Stimulated activated effector memory CD8-positive, alpha-beta T cell treated with anti-CD3 and anti-CD28 coated beads, Interleukin-12 subunit alpha, Interleukin-12 subunit beta, amount 100 ng/mL, for 72 hours (primary cell): Measurements from ENCODE around the gene LRRC74B.

Experiments
- ATAC-seq: fragments of 150-1000 bp; cut with Tn5 transposase; 2 replicates; pipeline ENCODE4 v1.10.0; 2021
- DNase-seq, 2 donors: peaks; one replicate each; pipeline ENCODE4 v3.0.0; 2021 to 2022; ENCODE audit warnings: low spot score in 2 of 2
- H3K27ac Mint-ChIP-seq: one replicate; pipeline ENCODE4 v1.8.0; 2022; ENCODE audit warnings: mild to moderate bottlenecking, mixed read lengths
- H3K36me3 Mint-ChIP-seq: one replicate; pipeline ENCODE4 v1.8.0; 2022; ENCODE audit warnings: mild to moderate bottlenecking, mixed read lengths
- H3K4me1 Mint-ChIP-seq: one replicate; pipeline ENCODE4 v1.8.0; 2022; ENCODE audit warnings: mixed read lengths
- H3K4me3 Mint-ChIP-seq: one replicate; pipeline ENCODE4 v1.8.0; 2022; ENCODE audit warnings: mild to moderate bottlenecking, mixed read lengths
- H3K9me3 Mint-ChIP-seq: one replicate; pipeline ENCODE4 v1.8.0; 2022; ENCODE audit warnings: mixed read lengths

LRRC74B gene

DNA sequence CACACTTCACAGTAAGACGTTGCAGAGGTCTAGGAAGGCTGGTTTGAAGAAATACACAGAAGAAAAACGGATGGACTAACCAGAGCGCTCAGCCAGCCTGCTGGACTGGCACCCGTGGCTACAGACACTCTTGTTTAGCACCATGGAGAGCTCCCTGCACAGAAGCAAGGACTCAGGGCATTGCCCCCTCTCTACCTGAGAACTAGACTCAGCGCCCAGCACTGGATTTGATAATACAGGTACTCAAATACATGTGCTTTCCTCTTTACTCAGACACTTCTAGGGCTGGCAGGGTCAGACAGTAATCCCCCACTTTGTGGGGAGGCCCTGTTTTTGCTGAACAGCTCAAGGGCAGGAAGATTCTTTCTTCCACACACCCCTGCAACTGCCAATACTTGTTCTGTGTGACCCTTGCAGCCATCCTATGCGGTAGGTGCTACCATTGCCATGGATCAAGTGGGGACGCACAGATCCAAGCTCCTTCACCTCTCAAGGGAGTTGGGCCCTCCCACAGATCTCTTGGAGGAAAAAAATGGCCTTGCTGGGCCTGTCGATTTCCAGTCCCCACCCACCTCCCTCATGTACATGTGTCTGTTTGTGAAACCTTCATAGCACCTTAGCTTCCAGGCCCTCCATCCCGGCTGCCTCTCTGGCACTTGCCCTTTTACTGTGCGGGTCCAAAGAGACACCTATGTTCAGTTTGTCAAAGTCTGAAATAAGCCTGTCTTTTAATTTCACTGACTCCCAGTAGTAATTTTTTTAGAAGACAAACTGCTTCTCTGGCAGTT is 35.9 kb upstream of the LRRC74B start:
- H3K4me1 Mint-ChIP-seq, result peaks cover 12% of the 10 kb centered on the region
- H3K9me3 Mint-ChIP-seq, result no peaks in the 10 kb centered on the region
- no peak overlapping the region for H3K27ac Mint-ChIP-seq
- H3K36me3 Mint-ChIP-seq, result no peaks in the 10 kb centered on the region
- no peak overlapping the region for H3K4me3 Mint-ChIP-seq
- DNase-seq (no peak), ATAC-seq (no peak)

DNA sequence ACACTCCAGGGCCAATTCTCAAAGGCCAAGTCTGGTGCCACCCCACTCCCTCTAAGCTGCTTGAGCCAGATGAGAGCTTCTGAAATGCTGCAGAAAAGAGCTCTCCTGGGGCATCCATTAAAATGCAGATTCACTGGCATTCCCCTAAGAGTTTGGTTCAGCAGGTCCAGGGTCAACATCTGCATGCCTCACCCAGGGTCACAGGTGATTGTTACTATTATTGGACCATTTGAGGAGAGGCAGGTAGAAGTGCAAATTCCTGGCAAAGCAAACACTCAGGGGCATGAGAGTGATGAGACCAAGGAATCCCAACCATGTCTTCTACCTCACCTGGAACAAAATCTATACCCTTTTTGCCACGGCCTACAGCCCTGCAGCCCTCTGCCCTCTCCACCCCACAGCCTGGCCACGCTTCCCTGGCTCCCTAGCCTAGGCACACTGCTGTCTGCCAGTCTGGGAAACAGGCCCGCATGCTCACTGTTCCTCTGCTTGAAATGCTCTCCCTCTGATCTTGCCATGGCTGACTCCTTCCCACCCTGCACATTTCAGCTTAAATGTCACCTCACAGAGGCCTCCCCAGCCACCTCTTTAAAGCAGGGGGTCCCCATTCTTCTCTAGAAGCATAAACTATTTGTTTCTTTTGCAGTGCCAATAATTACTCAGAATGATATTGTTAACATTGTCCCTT is 35.2 kb upstream of the LRRC74B start:
- ATAC-seq (no peak), DNase-seq (no peak)
- Mint-ChIP-seq H3K36me3 (no peaks in the 10 kb centered on the region), H3K27ac (no peak overlapping the region), H3K4me1 (peaks cover 17% of the 10 kb centered on the region), H3K4me3 (no peak overlapping the region), H3K9me3 (no peaks in the 10 kb centered on the region)

DNA sequence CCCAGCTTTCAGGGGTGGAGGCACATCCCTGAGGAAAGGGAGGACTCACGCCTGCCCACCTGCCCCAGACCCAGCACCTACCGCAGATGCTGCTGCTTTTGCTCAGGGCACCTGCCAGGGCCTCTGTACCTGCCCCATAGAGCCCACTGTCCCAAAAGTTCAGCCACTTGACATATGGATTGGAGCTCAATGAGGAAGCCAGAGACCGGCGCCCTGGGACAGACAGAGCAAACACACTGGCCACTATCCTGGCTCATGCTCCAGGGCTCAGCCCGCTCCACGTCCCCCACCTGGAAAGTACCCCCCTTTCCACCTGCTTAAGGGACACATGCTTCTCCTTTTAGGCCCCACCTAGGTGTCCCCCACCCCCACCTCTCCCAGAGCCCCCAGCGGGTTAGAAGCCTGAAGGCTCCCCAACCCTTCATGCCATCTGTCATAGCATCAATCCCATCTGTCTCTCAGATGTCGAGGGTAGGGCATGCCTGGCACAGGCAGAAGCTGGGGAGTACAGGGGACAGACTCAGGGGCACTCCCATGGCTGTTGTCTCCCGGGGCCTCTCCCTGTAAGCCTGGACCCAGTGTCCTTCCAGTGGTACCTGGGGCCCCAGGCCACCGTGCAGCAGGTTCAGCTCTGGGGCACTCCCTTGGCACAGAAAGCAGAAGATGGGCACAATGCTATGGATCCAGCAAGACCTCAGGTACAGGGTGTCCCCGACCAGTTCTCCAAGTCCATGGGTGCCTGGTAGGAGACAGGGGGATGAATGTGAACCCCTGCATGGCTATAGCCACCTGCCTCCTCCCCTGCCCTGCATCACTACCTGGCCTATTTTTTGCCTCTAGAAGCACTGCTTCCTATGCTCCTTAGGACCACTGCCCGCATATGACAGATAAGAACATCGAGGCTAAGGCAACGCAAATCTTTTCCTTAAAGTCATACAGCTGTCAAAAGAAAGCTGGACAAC is 33.0 kb upstream of the LRRC74B start:
- Mint-ChIP-seq H3K4me1 (peaks cover 26% of the 10 kb centered on the region), H3K27ac (peak overlapping the region; percentile 90), H3K4me3 (peak overlapping the region; percentile 90), H3K9me3 (no peaks in the 10 kb centered on the region), H3K36me3 (no peaks in the 10 kb centered on the region)
- no peak for DNase-seq
- ATAC-seq, result no peak

DNA sequence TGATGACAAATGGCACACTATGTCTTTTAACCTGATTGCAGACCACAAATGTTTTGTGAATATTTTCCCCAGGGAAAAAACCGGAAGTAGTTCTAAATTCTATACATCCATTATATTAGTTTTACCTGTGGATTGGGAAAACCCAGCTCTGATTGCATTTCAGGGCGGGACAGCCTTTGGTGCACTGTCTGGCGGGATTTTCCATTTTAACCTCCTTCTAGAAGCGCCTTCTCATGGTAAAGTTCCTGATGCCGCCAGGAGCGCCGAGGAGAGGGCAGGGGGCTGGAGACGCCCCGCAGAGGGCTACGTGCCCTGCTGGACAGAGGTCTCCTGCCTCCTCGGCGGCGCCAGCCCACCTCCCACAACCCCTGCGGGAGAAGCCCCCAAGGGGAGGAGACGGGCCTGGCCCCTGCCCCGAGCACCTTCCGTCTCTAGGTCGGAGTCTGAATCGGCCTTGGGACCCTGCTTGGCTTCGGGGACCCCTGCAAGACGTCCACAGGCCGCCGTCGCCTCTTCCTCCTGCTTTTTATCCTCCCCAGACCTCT is 32.0 kb upstream of the LRRC74B start:
- no peak for ATAC-seq
- no peaks in the 10 kb centered on the region for H3K9me3 Mint-ChIP-seq
- peak overlapping the region; percentile 90 for H3K27ac Mint-ChIP-seq
- no peaks in the 10 kb centered on the region for H3K36me3 Mint-ChIP-seq
- H3K4me3 Mint-ChIP-seq, result peak overlapping the region; percentile 90
- peaks cover 26% of the 10 kb centered on the region for H3K4me1 Mint-ChIP-seq
- no peak for DNase-seq

DNA sequence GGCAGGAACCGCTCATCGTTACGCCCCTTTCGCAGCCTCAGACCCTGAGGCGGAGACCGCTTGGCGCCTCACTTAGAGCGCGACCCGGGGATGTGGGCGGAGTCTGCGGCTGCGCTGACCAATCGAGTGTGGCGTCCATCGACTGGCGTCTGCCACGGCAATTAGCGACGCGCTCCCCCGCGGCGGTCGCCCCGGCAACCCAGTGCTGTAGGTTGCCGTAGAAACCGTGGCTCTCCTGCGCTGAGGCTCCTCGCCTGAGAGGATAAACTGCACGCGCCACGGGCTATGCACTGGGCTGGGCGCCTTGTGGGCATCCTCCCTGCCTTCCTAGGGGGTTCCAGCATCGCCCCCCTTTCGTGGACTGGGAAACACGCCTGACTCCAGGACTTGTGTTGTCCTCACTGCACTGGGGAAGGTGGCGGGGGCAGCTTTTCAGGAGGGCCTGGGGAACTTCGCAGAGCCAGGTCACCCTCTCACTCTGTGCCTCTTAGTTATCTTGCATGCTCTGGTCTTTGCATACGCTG is 31.5 kb upstream of the LRRC74B start:
- DNase-seq (peak; percentile 74 to 92), ATAC-seq (peak; percentile 95)
- H3K4me1 Mint-ChIP-seq, result peaks cover 26% of the 10 kb centered on the region
- H3K27ac Mint-ChIP-seq, result peak overlapping the region; percentile 90
- H3K36me3 Mint-ChIP-seq, result no peaks in the 10 kb centered on the region
- H3K9me3 Mint-ChIP-seq, result no peaks in the 10 kb centered on the region
- H3K4me3 Mint-ChIP-seq, result peak overlapping the region; percentile 90

- Mint-ChIP-seq H3K36me3 (no peaks in the 10 kb centered on the region), H3K27ac (peak within 1 kb of the TSS; percentile 90), H3K9me3 (no peaks in the 10 kb centered on the region), H3K4me3 (peak within 1 kb of the TSS; percentile 90), H3K4me1 (peaks cover 26% of the 10 kb centered on the region)
- ATAC-seq (no peak), DNase-seq (no peak)
Observed at GRCh38 chr22:21014726-21015465, 30.9 kb upstream of the LRRC74B start, which contains the start of gene P2RX6. P2RX6 (plus strand) TSS chr22:21015165; CDS start chr22:21015175, 10 bp downstream.

DNA sequence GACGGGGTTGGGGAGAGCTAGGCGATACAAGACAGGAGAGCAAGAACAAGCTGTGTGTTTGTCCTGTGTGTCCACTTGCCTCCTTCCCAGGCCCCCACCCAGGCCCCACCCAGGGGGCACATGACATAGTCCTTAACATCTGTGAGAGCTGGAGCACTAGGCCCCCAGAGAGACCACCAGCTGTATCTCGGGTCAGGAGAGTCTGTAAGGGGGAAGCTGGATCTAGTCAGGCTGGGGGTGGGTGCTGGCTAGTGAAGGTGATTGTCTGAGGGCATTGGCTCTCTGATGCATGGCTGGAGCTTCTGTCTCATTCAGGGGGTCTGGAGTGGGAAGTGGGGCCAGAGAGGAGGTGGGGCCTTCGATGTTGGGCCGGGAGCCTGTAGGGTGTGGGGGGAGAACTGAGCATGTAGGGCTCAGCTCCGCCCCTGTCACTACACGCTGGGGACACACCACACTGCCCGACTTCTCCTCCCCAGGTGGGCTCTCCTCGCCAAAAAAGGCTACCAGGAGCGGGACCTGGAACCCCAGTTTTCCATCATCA is 30.2 kb upstream of the LRRC74B start:
- peaks cover 26% of the 10 kb centered on the region for H3K4me1 Mint-ChIP-seq
- DNase-seq (no peak), ATAC-seq (no peak)
- peak overlapping the region; percentile 90 for H3K27ac Mint-ChIP-seq
- no peaks in the 10 kb centered on the region for H3K36me3 Mint-ChIP-seq
- H3K4me3 Mint-ChIP-seq, result peak overlapping the region; percentile 90
- no peaks in the 10 kb centered on the region for H3K9me3 Mint-ChIP-seq

DNA sequence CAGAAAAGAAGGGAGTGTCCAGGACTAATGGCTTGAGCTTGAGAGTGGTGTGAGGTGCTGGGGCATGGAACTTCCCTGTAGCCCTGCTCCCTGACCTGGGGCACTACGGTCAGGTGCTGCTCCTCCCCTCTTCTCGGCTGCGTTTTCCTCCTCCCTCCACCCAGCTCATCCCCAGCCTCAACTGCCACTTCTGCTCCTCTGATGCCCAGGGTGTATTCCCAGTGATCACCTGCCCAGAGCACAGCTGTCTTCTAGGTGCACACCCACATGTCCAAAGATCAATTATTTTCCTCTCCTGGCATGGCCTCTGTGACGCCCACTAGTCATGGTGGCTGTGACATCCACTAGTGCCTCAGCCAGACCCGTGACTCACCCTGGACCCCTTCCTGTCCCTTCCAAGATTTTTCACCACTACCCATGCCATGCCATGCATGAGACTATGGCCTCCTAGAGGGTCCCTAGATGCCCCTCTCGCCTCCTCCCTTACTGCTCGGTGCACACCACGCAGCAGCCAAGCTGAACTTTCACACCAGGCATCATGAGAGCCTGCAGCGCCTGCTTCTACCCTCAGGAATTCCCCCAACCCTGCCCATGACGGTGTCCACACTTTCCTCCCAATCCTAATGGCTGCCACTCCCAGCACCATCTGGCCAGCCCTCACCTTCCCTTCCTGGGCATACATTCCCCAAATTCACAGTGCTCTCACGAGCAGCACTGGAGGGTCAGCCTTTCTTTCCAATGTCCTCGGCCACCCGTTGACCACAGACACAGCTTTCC is 28.9 kb upstream of the LRRC74B start:
- ATAC-seq (no peak), DNase-seq (no peak)
- no peak overlapping the region for H3K4me3 Mint-ChIP-seq
- H3K27ac Mint-ChIP-seq, result peak overlapping the region; percentile 78
- H3K36me3 Mint-ChIP-seq, result no peaks in the 10 kb centered on the region
- no peaks in the 10 kb centered on the region for H3K9me3 Mint-ChIP-seq
- H3K4me1 Mint-ChIP-seq, result peaks cover 26% of the 10 kb centered on the region

- ATAC-seq (no peak), DNase-seq (no peak)
- Mint-ChIP-seq H3K9me3 (no peaks in the 10 kb centered on the region), H3K4me1 (peaks cover 26% of the 10 kb centered on the region), H3K36me3 (no peaks in the 10 kb centered on the region), H3K27ac (peak overlapping the region; percentile 78), H3K4me3 (no peak overlapping the region)
Observed at GRCh38 chr22:21018314-21018713, 27.4 kb upstream of the LRRC74B start.

- Mint-ChIP-seq H3K9me3 (no peaks in the 10 kb centered on the region), H3K36me3 (no peaks in the 10 kb centered on the region), H3K27ac (no peak overlapping the region), H3K4me3 (no peak overlapping the region), H3K4me1 (peaks cover 19% of the 10 kb centered on the region)
- ATAC-seq (peak; percentile 53), DNase-seq (no peak)
Observed at GRCh38 chr22:21020802-21021429, 24.8 kb upstream of the LRRC74B start.

- no peak for DNase-seq
- ATAC-seq, result no peak
- no peaks in the 10 kb centered on the region for H3K9me3 Mint-ChIP-seq
- H3K36me3 Mint-ChIP-seq, result no peaks in the 10 kb centered on the region
- no peak overlapping the region for H3K27ac Mint-ChIP-seq
- H3K4me3 Mint-ChIP-seq, result no peak overlapping the region
- peaks cover 12% of the 10 kb centered on the region for H3K4me1 Mint-ChIP-seq
Observed at GRCh38 chr22:21022507-21022906, 23.2 kb upstream of the LRRC74B start.

DNA sequence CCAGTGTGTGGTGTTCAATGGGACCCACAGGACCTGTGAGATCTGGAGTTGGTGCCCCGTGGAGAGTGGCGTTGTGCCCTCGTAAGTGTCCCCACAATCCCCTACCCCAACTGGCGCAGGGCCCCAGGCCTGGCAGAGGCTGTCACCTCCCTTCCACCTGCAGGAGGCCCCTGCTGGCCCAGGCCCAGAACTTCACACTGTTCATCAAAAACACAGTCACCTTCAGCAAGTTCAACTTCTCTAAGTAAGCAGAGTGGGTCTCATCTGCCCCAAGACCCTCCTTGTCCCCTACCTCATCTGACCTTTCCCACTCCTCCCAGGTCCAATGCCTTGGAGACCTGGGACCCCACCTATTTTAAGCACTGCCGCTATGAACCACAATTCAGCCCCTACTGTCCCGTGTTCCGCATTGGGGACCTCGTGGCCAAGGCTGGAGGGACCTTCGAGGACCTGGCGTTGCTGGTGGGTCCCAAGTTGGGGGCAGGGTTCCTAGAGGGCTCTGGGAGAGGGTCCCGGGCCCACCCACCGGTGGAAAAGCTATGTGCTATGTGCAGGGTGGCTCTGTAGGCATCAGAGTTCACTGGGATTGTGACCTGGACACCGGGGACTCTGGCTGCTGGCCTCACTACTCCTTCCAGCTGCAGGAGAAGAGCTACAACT is 22.7 kb upstream of the LRRC74B start:
- no peaks in the 10 kb centered on the region for H3K36me3 Mint-ChIP-seq
- no peak overlapping the region for H3K4me3 Mint-ChIP-seq
- no peak for DNase-seq
- H3K27ac Mint-ChIP-seq, result no peak overlapping the region
- H3K4me1 Mint-ChIP-seq, result peaks cover 12% of the 10 kb centered on the region
- no peak for ATAC-seq
- H3K9me3 Mint-ChIP-seq, result no peaks in the 10 kb centered on the region

GRCh38 chr22:21025266-21025665 is 20.5 kb upstream of the LRRC74B start:
- H3K27ac Mint-ChIP-seq, result peak overlapping the region; percentile 81
- DNase-seq (no peak), ATAC-seq (peak; percentile 60)
- no peaks in the 10 kb centered on the region for H3K9me3 Mint-ChIP-seq
- H3K4me3 Mint-ChIP-seq, result peak overlapping the region; percentile 15
- peaks cover 16% of the 10 kb centered on the region for H3K4me1 Mint-ChIP-seq
- H3K36me3 Mint-ChIP-seq, result no peaks in the 10 kb centered on the region
